SK-N-SH (cell line): Measurements from ENCODE around the gene LGR6.

Experiments used
- EZH2phosphoT487 ChIP-seq: fragments of 200-600 bp; sonication (generic); IDR thresholded peaks from 2 replicates; pipeline ENCODE4 v1.6.1; 2017; ENCODE audit warnings: low read depth, mixed run types, mild to moderate bottlenecking, antibody characterized with exemption, moderate library complexity, borderline replicate concordance
- FOSL2 ChIP-seq: IDR thresholded peaks from 2 replicates; pipeline ENCODE4 v1.4.0; 2012; ENCODE audit warnings: low read depth, mild to moderate bottlenecking, moderate library complexity, borderline replicate concordance
- FOXM1 ChIP-seq: IDR thresholded peaks from 2 replicates; pipeline ENCODE4 v1.4.0; 2012; ENCODE audit warnings: low read depth, mild to moderate bottlenecking
- GATA2 ChIP-seq: sonication (generic); formaldehyde crosslinking; IDR thresholded peaks from 2 replicates; pipeline ENCODE4 v1.5.0; 2020; ENCODE audit warnings: mild to moderate bottlenecking, missing genetic modification reagents
- MEF2A ChIP-seq: IDR thresholded peaks from 2 replicates; pipeline ENCODE4 v1.4.0; 2012; ENCODE audit warnings: low read depth, borderline replicate concordance
- NRF1 ChIP-seq: IDR thresholded peaks from 2 replicates; pipeline ENCODE4 v1.6.1; 2012; ENCODE audit warnings: low read depth, mild to moderate bottlenecking, low read length
- POLR2AphosphoS5 ChIP-seq: IDR thresholded peaks from 2 replicates; pipeline ENCODE4 v1.6.1; 2012; ENCODE audit warnings: low read depth, low read length
- SIN3A ChIP-seq: IDR thresholded peaks from 2 replicates; pipeline ENCODE4 v1.6.1; 2012; ENCODE audit warnings: low read depth, mild to moderate bottlenecking, low read length, moderate library complexity, borderline replicate concordance
- TCF12 ChIP-seq: IDR thresholded peaks from 2 replicates; pipeline ENCODE4 v1.4.0; 2012
- YY1 ChIP-seq: IDR thresholded peaks from 2 replicates; pipeline ENCODE4 v1.4.0; 2012; ENCODE audit warnings: low read depth, mild to moderate bottlenecking
- TF ChIP-seq, protein P1 (sequence below): fragments of 200-600 bp; sonication (generic); IDR thresholded peaks from 2 replicates; pipeline ENCODE4 v1.6.1; 2017; ENCODE audit warnings: antibody characterized with exemption, mild to moderate bottlenecking, moderate library complexity
- TF ChIP-seq, protein P2 (sequence below): IDR thresholded peaks from 2 replicates; pipeline ENCODE4 v1.4.0; 2012; ENCODE audit warnings: low read depth
- TF ChIP-seq, protein P3 (sequence below): fragments of 150-350 bp; IDR thresholded peaks from 2 replicates; pipeline ENCODE4 v1.6.1; 2017; ENCODE audit warnings: antibody characterized with exemption, low read length, low read depth, borderline replicate concordance
- TF ChIP-seq, protein P4 (sequence below): IDR thresholded peaks from 2 replicates; pipeline ENCODE4 v1.6.1; 2012; ENCODE audit warnings: mild to moderate bottlenecking, low read depth, low read length, moderate library complexity

DNA sequence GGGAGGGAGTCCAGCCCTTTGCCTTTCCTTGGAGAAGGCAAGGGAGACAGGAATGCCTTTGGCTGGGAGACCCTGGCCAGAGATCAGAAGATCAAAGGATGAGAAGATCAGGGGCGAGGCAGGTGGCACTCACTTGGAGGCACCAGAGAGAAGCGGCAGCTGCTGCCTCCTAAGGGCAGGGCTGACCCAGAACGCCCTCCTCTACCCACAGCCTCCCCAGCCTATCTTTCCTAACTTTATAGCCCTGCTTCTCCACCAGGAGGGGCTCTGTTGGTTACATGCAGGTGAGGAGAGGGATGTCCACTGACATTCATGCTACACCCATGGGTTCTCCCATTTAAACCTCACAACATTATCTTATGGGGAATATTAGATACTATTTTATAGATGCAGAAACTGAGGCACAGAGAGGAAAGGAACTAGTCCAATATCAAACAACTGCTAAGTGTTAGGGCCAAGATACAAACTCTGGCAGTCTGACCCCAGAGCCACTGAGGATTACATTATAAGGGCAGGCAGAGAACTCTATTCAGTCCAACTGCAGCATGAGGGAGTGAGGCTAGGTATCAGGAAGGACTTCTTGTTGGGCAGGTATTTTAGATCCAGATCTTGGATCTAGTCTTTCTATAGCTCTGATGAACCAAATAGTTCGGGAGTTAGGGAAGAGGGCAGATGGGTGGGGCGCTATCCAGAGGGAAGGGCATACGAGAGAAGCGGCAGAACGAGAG, 19.9 kb downstream of the LGR6 start:
- TF ChIP-seq TCF12 (no peak), POLR2AphosphoS5 (no peak), FOXM1 (no peak), GATA2 (CRISPR knock-in tag) (no peak), MEF2A (no peak), NRF1 (no peak), EZH2phosphoT487 (no peak), FOSL2 (no peak), YY1 (no peak), SIN3A (no peak)
- TF ChIP-seq, protein P1, sequence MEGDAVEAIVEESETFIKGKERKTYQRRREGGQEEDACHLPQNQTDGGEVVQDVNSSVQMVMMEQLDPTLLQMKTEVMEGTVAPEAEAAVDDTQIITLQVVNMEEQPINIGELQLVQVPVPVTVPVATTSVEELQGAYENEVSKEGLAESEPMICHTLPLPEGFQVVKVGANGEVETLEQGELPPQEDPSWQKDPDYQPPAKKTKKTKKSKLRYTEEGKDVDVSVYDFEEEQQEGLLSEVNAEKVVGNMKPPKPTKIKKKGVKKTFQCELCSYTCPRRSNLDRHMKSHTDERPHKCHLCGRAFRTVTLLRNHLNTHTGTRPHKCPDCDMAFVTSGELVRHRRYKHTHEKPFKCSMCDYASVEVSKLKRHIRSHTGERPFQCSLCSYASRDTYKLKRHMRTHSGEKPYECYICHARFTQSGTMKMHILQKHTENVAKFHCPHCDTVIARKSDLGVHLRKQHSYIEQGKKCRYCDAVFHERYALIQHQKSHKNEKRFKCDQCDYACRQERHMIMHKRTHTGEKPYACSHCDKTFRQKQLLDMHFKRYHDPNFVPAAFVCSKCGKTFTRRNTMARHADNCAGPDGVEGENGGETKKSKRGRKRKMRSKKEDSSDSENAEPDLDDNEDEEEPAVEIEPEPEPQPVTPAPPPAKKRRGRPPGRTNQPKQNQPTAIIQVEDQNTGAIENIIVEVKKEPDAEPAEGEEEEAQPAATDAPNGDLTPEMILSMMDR: peak; percentile 43
- TF ChIP-seq, protein P2, sequence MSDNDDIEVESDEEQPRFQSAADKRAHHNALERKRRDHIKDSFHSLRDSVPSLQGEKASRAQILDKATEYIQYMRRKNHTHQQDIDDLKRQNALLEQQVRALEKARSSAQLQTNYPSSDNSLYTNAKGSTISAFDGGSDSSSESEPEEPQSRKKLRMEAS: no peak
- TF ChIP-seq, protein P3, sequence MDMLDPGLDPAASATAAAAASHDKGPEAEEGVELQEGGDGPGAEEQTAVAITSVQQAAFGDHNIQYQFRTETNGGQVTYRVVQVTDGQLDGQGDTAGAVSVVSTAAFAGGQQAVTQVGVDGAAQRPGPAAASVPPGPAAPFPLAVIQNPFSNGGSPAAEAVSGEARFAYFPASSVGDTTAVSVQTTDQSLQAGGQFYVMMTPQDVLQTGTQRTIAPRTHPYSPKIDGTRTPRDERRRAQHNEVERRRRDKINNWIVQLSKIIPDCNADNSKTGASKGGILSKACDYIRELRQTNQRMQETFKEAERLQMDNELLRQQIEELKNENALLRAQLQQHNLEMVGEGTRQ: no peak
- TF ChIP-seq, protein P4, sequence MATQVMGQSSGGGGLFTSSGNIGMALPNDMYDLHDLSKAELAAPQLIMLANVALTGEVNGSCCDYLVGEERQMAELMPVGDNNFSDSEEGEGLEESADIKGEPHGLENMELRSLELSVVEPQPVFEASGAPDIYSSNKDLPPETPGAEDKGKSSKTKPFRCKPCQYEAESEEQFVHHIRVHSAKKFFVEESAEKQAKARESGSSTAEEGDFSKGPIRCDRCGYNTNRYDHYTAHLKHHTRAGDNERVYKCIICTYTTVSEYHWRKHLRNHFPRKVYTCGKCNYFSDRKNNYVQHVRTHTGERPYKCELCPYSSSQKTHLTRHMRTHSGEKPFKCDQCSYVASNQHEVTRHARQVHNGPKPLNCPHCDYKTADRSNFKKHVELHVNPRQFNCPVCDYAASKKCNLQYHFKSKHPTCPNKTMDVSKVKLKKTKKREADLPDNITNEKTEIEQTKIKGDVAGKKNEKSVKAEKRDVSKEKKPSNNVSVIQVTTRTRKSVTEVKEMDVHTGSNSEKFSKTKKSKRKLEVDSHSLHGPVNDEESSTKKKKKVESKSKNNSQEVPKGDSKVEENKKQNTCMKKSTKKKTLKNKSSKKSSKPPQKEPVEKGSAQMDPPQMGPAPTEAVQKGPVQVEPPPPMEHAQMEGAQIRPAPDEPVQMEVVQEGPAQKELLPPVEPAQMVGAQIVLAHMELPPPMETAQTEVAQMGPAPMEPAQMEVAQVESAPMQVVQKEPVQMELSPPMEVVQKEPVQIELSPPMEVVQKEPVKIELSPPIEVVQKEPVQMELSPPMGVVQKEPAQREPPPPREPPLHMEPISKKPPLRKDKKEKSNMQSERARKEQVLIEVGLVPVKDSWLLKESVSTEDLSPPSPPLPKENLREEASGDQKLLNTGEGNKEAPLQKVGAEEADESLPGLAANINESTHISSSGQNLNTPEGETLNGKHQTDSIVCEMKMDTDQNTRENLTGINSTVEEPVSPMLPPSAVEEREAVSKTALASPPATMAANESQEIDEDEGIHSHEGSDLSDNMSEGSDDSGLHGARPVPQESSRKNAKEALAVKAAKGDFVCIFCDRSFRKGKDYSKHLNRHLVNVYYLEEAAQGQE: no peak
